Calu3 (cell line): ENCODE data around the gene SCNN1A. TPM values are rescaled to one million over a fixed set of nuclear protein-coding genes. Genes with fewer than 3 reads are reported as not detected.

ENCODE experiments used
- BruUV-seq: library from RNA; stranded (reverse); fragments of 400-500 nt; replicated peaks from 2 replicates; lab custom pipeline; 2021; lab: Mats Ljungman, UMichigan
- CTCF ChIA-PET: fragments of 300-600 bp; sonication (Branson Sonifier 250); formaldehyde crosslinking; loops from one replicate; lab custom pipeline; 2022; ENCODE audit warnings: antibody characterized with exemption; lab: Charles Lee
- DNase-seq: peaks from one replicate; pipeline ENCODE4 v3.0.0; 2022
- H3K27ac Mint-ChIP-seq: one replicate; pipeline ENCODE4 v1.8.0; 2022; ENCODE audit warnings: mixed read lengths; ENCODE audit not compliant: unreplicated experiment
- H3K27me3 Mint-ChIP-seq: one replicate; pipeline ENCODE4 v1.8.0; 2022; ENCODE audit warnings: mixed read lengths; ENCODE audit not compliant: unreplicated experiment
- H3K36me3 Mint-ChIP-seq: one replicate; pipeline ENCODE4 v1.8.0; 2022; ENCODE audit warnings: mild to moderate bottlenecking, moderate library complexity, mixed read lengths; ENCODE audit not compliant: insufficient read depth, unreplicated experiment
- H3K4me1 Mint-ChIP-seq: one replicate; pipeline ENCODE4 v1.8.0; 2022; ENCODE audit warnings: mild to moderate bottlenecking, low read depth, mixed read lengths; ENCODE audit not compliant: unreplicated experiment
- H3K4me3 Mint-ChIP-seq: one replicate; pipeline ENCODE4 v1.8.0; 2022; ENCODE audit warnings: mild to moderate bottlenecking, low read depth, moderate library complexity, mixed read lengths; ENCODE audit not compliant: unreplicated experiment
- H3K9me3 Mint-ChIP-seq: one replicate; pipeline ENCODE4 v1.8.0; 2022; ENCODE audit warnings: low read depth, mixed read lengths; ENCODE audit not compliant: unreplicated experiment
- CTCF ChIP-seq: fragments of 200-600 bp; IDR thresholded peaks from one replicate; pipeline ENCODE4 v1.8.0; 2022; ENCODE audit warnings: antibody characterized with exemption; ENCODE audit not compliant: unreplicated experiment
- intact Hi-C: fragments of 100-400 bp; cut with micrococcal nuclease; formaldehyde crosslinking; loops from one replicate; pipeline ENCODE4 v1.10.0; 2022; ENCODE audit not compliant: unreplicated experiment
- total RNA-seq: library from RNA; stranded (reverse); gene quantifications from 2 replicates; pipeline ENCODE4 v1.2.3, GENCODE V29; 2022

Gene SCNN1A
- total RNA-seq, 1 experiment from 2014 or later, result 53.5 TPM

GRCh38 chr12:6323340-6323994 lies 51.9 kb downstream of the SCNN1A start:
- no TSS peak for BruUV-seq
- H3K4me3 Mint-ChIP-seq, result no peak overlapping the region
- no peaks in the 10 kb centered on the region for H3K27me3 Mint-ChIP-seq
- CTCF ChIA-PET, result interaction anchor here (0.6 to 1.8 kb wide), 14 partner anchors 9 to 1502 kb away, joined by 3 to 10 read pairs (median 4); partner anchors contain the start of genes LTBR and TNFRSF1A
- intact Hi-C loops, result loop anchor here (10.0 kb wide), 1 partner anchor 51 kb away; the partner anchor contains the start of gene SCNN1A
- H3K27ac Mint-ChIP-seq, result peak overlapping the region; percentile 56
- peaks cover 23% of the 10 kb centered on the region for H3K4me1 Mint-ChIP-seq
- H3K36me3 Mint-ChIP-seq, result peaks cover 75% of the 10 kb centered on the region
- DNase-seq, result peak; percentile 58
- TF ChIP-seq CTCF, result peak; percentile 35
- H3K9me3 Mint-ChIP-seq, result no peaks in the 10 kb centered on the region

GRCh38 chr12:6322969-6323339 lies 52.4 kb downstream of the SCNN1A start:
- Mint-ChIP-seq H3K27me3 (no peaks in the 10 kb centered on the region), H3K36me3 (peaks cover 71% of the 10 kb centered on the region), H3K27ac (peak overlapping the region; percentile 56), H3K4me3 (no peak overlapping the region), H3K9me3 (no peaks in the 10 kb centered on the region), H3K4me1 (peaks cover 23% of the 10 kb centered on the region)
- intact Hi-C loops, result loop anchor here (10.0 kb wide), 1 partner anchor 52 kb away; the partner anchor contains the start of gene SCNN1A
- no peak for DNase-seq
- no TSS peak for BruUV-seq
- CTCF ChIA-PET, result interaction anchor here (0.9 to 1.8 kb wide), 12 partner anchors 10 to 142 kb away, joined by 3 to 10 read pairs (median 4); partner anchors contain the start of genes LTBR and TNFRSF1A
- no peak for TF ChIP-seq CTCF

DNA sequence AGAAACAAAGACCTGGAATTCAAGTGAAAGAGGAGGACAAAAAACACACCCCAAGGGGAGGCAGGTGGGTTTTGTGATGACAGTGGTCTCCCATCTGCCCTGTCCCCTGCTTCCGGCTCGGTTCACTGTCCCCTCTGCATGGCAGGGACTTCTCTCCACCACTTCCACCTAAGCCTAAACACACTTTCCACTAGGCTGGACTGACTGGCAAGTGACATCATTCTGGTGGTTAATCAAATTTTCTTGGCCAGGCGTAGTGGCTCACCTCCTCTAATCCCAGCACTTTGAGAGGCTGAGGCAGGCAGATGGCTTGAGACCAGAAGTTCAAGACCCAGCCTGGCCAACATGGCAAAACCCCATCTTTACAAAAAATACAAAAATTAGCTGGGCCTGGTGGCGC lies 53.0 kb downstream of the SCNN1A start:
- CTCF ChIA-PET, result interaction anchor here (1.3 to 1.8 kb wide), 2 partner anchors 13 to 62 kb away, joined by 4 to 10 read pairs; partner anchors contain the start of gene LTBR
- H3K27me3 Mint-ChIP-seq, result no peaks in the 10 kb centered on the region
- H3K4me3 Mint-ChIP-seq, result no peak overlapping the region
- peaks cover 73% of the 10 kb centered on the region for H3K36me3 Mint-ChIP-seq
- intact Hi-C loops, result loop anchor here (10.0 kb wide), 1 partner anchor 52 kb away; the partner anchor contains the start of gene SCNN1A
- TSS peak; percentile 7 for BruUV-seq
- no peak overlapping the region for H3K27ac Mint-ChIP-seq
- no peak for DNase-seq
- H3K9me3 Mint-ChIP-seq, result no peaks in the 10 kb centered on the region
- no peak for TF ChIP-seq CTCF
- peaks cover 23% of the 10 kb centered on the region for H3K4me1 Mint-ChIP-seq

DNA sequence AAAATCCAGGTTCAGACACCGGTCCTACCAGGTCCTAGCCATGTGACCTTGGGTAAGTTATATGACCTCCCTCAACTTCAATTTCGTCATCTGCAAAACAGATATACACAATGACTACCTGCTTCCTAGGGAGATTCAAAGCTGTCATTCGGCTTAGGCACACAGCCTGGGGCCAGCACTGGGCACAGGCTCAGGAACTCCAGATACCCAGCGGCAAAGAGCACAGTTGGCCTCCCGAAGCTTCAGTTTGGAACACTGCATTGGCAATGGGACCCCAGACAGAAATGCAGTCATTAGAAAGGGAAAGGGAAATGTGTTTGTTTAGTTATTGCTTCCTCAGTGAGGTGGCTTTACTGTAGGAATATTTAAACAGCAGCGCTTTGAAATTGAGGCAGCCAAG lies 53.5 kb downstream of the SCNN1A start:
- Mint-ChIP-seq H3K27ac (no peak overlapping the region), H3K27me3 (no peaks in the 10 kb centered on the region), H3K4me1 (peaks cover 21% of the 10 kb centered on the region)

More for the DNA sequence above, 53.5 kb downstream of the SCNN1A start:
- H3K36me3 Mint-ChIP-seq, result peaks cover 69% of the 10 kb centered on the region
- DNase-seq, result no peak
- BruUV-seq, result no TSS peak
- TF ChIP-seq CTCF, result no peak
- no peak overlapping the region for H3K4me3 Mint-ChIP-seq
- intact Hi-C loops, result loop anchor here (10.0 kb wide), 1 partner anchor 53 kb away; the partner anchor contains the start of gene SCNN1A
- CTCF ChIA-PET, result no interaction called here
- H3K9me3 Mint-ChIP-seq, result no peaks in the 10 kb centered on the region
